GM19438 (cell line): ENCODE data around the gene DNAH17.

ENCODE experiments used
- ATAC-seq: cut with Tn5 transposase; IDR thresholded peaks from one replicate; pipeline ENCODE4 v1.9.1; 2021; ENCODE audit warnings: low read depth; ENCODE audit not compliant: unreplicated experiment

Gene DNAH17, protein sequence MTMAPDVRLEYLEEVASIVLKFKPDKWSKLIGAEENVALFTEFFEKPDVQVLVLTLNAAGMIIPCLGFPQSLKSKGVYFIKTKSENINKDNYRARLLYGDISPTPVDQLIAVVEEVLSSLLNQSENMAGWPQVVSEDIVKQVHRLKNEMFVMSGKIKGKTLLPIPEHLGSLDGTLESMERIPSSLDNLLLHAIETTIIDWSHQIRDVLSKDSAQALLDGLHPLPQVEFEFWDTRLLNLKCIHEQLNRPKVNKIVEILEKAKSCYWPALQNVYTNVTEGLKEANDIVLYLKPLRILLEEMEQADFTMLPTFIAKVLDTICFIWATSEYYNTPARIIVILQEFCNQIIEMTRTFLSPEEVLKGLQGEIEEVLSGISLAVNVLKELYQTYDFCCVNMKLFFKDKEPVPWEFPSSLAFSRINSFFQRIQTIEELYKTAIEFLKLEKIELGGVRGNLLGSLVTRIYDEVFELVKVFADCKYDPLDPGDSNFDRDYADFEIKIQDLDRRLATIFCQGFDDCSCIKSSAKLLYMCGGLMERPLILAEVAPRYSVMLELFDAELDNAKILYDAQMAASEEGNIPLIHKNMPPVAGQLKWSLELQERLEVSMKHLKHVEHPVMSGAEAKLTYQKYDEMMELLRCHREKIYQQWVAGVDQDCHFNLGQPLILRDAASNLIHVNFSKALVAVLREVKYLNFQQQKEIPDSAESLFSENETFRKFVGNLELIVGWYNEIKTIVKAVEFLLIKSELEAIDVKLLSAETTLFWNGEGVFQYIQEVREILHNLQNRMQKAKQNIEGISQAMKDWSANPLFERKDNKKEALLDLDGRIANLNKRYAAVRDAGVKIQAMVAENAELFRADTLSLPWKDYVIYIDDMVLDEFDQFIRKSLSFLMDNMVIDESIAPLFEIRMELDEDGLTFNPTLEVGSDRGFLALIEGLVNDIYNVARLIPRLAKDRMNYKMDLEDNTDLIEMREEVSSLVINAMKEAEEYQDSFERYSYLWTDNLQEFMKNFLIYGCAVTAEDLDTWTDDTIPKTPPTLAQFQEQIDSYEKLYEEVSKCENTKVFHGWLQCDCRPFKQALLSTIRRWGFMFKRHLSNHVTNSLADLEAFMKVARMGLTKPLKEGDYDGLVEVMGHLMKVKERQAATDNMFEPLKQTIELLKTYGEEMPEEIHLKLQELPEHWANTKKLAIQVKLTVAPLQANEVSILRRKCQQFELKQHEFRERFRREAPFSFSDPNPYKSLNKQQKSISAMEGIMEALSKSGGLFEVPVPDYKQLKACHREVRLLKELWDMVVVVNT (N-terminal part only)

DNA sequence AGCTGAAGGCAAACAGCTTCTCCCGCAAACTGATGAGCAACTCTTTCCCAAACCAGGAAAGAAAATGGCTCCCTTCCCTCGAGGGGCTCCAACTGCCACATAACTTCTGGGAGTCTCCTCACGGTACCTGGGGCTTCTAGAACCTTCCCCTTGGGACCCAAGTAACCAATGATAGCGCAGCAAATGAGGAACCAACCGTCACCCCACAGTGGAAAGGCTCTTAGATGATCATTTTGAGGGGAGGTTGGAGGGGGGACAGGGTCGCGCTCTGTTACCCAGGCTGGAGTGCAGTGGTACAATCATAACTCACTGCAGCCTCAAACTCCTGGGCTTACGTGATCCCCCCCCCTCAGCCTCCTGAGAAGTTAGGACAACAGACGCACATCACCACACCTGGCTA is at the start of gene DNAH17:
TSS of gene DNAH17 (minus strand) at position 101 of the 400 bp plus-strand sequence. CDS start 2,339 bp downstream, outside the sequence.
- no peak for ATAC-seq

DNA sequence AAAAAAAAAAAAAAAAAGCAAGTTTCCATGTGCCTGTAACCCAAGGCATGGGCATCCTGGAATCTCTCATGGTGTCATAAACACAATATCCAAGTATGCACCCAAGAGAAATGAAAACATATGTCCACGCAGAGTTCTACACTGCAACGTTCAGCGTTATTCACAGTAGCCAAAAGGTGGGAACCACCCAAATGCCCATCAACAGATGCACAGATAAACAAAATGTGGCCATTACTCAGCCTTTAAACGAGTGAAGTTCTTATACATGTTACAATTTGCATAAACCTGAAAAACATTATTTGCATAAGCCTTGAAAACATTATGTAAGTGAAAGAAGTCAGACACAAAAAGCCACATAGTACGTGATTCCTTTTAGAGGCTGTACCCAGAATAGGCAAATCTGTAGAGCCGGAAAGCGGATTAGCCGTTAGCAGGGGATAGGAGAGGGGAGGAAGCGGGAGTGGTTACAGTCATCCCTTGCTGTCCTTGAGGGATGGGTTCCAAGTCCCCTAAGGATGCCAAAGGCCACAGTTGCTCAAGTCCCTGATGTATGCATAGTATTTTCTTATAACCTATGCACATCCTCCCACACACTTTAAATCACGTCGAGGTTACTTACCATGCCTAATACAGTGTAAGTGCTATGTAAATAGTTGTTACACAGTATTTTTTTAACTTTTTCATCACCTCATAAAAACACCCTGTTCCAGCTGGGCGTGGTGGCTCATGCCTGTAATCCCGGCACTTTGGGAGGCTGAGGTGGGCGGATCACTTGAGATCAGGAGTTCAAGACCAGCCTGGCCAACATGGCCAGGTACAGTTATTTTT is 47.3 kb upstream of the DNAH17 start:
- ATAC-seq: no peak

DNA sequence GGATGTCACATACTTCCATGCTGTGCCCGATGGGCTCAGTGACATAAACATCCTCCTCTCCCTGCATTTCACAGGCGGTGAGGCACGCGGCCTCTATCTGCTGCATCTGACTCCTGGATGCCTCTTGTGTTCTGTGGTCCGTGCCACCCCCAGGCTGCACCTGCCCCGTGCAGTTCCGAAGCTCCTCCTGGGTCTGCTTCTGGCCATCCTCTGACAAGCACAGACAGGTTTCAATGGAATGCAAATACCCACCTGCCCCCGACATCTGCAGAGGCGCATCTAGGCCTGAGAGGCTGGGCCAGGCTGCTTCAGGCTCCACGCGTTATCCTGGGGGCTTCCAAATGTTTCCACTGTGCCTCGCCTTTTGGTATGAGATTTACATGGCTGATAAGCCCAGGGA is 46.3 kb upstream of the DNAH17 start:
- ATAC-seq: no peak

DNA sequence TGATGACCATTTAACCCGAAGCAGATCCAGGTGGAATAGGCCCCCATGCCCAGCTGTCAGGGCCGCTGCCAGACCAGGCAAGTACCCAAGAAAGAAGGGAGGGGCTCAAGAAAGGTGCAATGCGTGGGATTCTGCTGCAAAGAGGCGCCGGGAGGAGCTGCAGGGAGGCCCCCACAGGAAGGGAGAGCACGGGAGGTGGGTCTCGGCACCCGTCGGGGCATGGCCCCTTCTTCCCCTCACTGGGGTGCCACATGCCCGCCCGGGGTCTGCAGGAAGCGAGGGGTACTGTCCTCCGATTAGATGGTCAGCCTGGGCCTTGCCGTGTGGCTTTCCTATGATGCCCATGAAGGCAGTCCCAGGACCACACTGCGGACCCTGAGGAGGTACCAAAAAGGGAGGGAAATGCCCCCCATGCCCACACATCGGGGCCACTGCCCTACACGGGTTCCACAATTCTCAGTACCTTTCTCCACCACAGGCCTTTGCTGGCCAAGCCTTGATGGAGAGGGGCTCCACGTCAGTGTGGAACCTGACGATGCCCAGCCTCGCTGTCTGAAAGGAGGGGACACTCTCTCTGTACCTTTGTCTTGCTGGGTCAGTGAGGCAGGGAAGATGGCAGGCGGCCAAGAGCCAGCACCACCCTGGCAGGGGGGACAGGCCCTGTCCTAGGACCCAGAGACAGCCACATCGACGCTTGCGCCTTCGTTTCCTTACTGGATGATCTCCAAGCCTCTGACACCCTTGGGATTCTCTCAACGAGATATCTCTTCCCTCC is 45.5 kb upstream of the DNAH17 start:
- no peak for ATAC-seq

DNA sequence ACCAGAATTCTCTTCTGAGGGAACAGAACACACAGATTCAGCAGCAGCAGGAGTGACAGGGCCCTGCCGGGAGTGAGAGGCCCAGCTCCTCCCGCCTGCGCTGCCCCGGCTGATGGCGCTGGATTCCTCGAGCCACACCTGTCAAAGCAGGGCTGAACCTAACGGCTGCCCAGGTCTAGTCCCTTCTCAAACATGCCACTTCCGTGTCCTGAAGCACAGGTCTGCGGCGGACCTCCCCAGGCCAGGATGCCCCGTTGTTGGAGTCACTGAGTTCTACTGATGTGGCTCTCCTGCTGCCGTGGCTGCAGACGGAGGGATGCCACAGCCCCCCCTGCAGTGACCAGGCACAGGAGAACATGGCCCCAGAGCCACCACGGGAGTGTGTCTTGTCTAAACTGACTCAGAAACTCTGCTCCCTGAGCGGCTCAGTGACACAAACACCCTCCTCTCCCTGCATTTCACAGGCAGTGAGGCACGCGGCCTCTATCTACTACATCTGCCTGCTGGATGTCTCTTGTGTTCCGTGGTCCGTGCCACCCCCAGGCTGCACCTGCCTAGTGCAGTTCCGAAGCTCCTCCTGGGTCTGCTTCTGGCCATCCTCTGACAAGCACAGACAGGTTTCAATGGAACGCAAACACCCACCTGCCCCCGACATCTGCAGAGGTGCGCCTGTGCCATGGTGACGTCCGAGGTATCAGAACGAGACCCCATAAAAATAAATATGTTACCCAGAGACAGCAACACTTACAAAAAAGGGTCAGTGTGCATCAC is 44.7 kb upstream of the DNAH17 start:
- no peak for ATAC-seq

DNA sequence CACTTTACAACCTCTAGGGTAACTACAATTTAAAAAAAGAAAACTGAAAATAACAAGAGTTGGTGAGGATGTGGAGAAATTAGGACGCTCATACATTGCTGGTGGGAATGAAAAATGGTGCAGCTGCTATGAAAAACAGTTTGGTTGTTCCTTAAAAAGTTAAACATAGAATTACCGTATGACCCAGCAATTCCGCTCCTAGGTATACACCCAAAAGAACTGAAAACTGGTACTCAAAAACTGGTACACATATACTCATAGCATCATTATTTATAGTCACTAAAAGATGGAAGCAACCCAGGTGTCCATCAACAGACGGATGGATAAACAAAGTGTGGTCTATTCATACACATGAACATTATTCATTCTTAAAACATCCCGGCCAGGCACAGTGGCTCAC is 42.9 kb upstream of the DNAH17 start:
- no peak for ATAC-seq

DNA sequence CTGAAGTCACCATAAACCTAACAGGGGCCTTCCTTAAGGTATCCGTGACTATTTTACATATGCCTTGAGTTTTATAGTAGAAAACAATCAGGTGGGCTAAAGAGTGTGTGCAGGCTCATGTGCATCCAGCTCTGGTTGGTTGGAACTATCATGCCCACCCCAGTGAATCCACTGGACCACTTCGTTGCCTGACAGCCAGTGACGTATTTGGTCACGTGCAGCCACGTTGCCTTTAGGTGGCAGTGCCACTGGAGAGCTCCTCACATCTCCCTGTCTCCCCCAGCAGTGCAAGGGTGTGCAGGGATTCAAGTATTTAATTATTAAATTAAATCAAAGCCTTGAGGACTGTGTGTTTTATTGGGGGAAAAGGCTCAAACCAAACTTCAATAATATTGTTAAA is 42.1 kb upstream of the DNAH17 start:
- ATAC-seq: no peak

DNA sequence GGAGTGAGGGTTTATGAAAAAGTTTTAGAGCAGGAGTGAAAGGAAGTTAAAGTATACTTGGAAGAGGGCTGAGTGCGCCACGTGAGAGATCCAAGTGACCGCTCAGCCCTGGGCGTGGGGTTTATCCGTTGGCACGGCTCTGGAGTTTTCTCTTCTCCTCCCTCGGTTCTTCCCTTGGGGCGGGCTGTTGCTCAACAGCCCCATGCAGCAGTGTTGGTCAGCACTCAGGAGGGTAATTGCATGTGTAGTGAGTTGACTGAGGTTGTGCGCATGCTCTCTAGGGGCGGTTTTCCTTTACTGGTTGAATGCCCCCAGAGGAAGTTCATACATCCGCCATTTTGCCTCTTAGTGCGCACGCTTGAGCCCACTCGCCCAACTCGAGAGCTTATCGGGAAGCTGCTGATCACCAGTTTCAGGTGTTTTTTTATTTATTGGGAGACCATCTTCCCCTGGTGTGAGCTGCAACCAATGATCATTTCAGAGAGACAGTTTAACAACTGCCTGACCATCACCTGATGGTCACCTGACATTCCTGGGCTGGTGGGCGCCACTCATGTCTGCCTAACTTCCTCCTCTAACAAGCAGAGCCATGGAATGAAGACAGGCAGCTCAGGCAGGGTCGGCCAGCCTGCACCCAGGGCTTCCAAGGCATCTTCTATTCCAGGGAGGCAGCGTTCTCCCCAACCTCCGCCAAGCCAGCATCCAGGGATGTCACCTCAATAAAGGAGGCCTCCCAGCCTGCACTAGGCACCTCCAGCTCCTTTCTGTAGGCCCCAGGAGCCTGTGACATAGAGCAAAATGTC is 41.3 kb upstream of the DNAH17 start:
- no peak for ATAC-seq

DNA sequence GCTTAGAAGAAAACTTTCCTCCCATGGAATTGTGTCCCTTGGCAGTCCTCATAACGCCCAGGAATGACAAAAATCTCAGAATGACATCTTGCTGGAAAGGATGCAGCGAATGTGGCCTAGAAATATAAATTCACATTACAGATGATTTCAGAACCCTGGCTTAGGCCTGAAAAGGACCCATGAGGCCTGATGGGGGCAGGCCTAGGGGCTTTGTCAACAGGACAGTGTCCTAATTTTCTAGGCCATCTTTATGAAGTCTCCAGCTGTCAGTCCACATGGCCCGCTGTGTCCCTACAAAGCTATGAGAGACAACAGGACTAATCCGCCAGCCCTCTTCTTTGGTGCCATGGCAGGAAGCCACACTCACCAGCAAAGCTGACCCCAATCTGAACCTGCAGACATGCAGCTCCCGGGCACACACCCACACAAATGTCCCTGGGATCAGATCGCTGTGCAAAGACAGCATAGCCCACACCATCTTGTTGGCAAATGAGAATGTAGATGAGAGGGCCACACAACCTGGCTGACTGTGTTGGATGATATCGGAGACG is 40.4 kb upstream of the DNAH17 start:
- ATAC-seq: no peak

DNA sequence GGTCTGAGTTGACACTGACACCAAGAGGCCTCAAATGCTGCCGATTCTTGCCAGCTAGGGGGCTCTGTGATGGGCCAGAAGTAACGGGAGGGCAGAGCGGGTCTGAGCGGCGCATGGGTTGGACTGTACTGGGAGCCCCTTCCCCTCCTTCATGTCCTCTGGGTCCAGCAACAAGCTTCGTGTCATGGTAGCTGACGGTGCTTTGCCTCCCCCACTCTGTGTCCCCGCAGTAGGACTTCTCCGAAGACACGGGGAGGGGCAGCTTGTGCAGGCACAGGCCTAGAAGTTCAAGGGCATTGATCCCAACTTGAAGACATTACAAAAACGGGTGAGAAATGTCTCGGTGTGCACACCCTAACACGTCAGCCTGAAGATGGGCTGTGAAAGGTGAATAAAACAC is 39.8 kb upstream of the DNAH17 start:
- no peak for ATAC-seq

DNA sequence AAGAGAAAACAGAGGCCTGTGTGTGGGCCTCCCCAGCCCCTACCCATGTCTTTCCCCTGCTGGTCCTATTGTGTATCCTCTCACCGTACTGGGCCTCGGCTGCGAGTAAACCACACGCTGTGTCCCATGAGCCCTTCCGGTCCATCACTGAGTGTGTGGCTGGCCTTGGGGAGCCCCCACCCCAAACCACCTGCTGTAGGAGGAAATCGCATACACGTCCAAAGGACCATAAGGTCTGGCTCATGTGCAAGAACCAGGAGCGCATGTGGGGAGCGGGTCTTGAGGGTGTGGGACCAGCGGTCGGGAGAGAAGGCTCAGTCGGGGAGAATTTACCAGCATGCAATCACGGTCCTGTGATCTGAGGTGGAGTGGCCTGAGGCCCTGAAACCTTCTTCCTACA is 38.4 kb upstream of the DNAH17 start:
- no peak for ATAC-seq

DNA sequence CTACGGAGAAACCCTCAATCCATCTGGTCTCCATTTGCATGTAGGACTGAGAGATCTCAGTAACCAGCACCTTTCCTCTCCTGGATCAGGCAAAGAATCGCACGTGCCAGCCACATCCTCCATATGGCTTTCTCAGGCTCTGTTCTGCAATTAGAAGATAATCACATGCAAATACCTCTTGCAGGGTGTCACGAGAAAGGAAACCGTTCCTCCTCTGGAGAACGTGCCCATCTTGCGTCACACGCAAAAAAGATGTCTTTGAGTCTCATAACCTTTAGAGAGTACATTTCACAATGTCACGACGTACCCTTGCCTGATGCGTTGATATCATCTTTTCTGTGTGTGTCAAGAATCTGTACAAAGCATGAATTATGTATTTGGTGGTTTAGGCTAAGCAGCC is 36.2 kb upstream of the DNAH17 start:
- ATAC-seq: no peak

DNA sequence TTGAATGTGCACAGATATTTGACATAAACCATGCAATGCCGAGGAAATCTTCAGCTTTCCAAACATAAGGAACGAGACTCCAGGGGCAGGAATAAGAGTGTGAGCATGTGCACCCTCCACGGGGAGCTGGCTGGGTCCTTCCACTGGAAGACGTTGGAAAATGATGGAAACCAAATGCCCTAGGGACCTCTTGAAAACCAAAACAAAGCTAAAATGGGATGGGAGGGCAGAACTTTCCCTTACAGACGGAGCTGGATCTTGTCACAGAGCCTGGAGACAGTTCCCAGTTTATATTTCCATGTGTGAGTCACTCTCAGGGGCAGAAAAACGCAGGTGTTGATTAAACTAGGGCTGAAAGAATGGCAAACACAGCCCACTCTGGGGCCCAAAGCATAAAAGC is 34.4 kb upstream of the DNAH17 start:
- ATAC-seq: no peak

DNA sequence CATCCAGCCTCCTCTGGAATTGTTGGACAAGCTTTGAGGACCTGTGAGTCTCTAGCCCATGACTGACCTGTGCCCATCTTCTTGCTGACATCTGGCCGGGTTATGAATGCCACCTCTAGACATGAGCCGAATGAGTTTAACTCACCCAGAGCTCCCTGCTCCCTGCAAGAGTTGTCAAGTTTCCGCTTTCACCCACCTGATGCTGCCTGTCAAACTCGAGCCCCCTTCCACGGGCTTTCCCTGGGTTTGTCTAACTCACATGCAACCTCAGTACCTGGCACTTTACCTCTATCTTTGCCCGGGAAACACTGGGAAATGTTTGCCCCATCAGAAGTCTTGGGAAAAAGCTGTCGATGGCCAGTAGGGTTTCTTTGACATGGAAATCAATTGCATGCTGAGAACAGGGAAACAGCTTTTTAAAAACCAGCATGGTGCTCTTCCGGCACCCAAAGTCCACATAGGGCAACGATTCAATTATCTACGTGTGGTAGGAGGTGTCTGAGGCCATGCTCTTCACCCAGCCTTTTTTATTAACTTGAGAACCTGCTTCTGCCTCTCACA is 33.8 kb upstream of the DNAH17 start:
- no peak for ATAC-seq

DNA sequence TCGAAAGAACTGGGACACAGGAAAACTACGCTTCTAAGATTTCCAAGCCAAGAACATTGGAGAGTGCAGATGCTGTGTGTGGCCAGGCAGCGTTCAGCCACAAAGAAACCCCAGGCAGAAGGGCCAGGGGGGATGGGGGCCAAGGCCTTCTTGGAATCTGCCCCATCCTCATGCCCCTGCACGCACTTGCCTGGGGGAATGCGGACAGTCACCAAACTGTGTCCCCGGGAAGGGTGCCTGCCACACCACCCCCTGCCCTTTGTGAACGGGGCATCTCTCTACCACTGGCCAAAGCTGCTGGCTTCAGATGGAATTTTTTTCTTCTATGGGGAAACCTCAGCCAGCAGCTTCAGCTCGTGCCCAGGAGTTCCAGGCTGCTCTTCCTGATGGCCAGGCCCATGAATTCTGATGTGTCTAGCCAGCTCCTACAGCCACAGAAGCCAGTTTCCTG is 32.0 kb upstream of the DNAH17 start:
- ATAC-seq: no peak

DNA sequence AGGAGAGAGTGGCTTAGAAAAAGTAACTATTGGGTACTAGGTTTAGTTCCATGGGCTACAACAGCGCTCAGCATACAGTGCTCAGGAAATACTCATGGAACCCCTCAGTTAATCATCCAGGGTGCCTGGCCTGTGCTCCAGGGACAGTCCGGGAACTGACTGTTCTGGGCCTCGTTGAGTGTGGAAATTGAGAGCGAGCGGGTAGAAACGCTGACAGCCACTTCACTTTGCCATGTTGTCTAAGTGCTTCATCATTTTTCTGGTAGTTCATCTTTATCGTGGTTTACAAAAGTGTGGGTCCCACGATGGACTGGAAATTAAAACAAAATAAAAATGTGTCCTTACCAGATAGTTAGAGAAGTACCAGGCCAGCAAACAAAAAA is 31.6 kb upstream of the DNAH17 start:
- ATAC-seq: no peak
